Activated B cell treated with CpG ODN at 0.5 μM for 24 hours (primary cell): Measurements from ENCODE around the gene TNFRSF11A. TPM values are rescaled to one million over a fixed set of nuclear protein-coding genes. Genes with fewer than 3 reads are reported as not detected.

Source experiments
- ATAC-seq: fragments of 200-7000 bp; cut with Tn5 transposase; one replicate; pipeline ENCODE4 v1.10.0; 2021; ENCODE audit warnings: low read depth, mild to moderate bottlenecking, moderate library complexity
- CTCF ChIA-PET: fragments of 350-600 bp; sonication (Branson Sonifier 250); formaldehyde crosslinking; loops from one replicate; lab custom pipeline; 2021; ENCODE audit warnings: antibody characterized with exemption; lab: Charles Lee
- POLR2A ChIA-PET: fragments of 350-600 bp; sonication (Branson Sonifier 250); formaldehyde crosslinking; loops from one replicate; lab custom pipeline; 2021; ENCODE audit warnings: antibody characterized with exemption; lab: Charles Lee
- DNase-seq: peaks from one replicate; pipeline ENCODE4 v3.0.0; 2022
- H3K27ac Mint-ChIP-seq: one replicate; pipeline ENCODE4 v1.8.0; 2020; ENCODE audit warnings: mixed read lengths
- H3K27me3 Mint-ChIP-seq: one replicate; pipeline ENCODE4 v1.8.0; 2021; ENCODE audit warnings: mixed read lengths
- H3K36me3 Mint-ChIP-seq: one replicate; pipeline ENCODE4 v1.8.0; 2021; ENCODE audit warnings: low read depth, mixed read lengths
- H3K4me1 Mint-ChIP-seq: one replicate; pipeline ENCODE4 v1.8.0; 2021; ENCODE audit warnings: mixed read lengths
- H3K4me3 Mint-ChIP-seq: one replicate; pipeline ENCODE4 v1.8.0; 2020; ENCODE audit warnings: mild to moderate bottlenecking, mixed read lengths
- H3K9me3 Mint-ChIP-seq: one replicate; pipeline ENCODE4 v1.8.0; 2020; ENCODE audit warnings: mixed read lengths
- intact Hi-C: fragments of 100-400 bp; cut with micrococcal nuclease; formaldehyde crosslinking; loops from one replicate; pipeline ENCODE4 v1.15.1; 2024
- total RNA-seq: library from RNA; stranded (reverse); gene quantifications from 2 replicates; pipeline ENCODE4 v1.2.3, GENCODE V29; 2022
- TF ChIP-seq, protein P1 (sequence below): fragments of 200-600 bp; IDR thresholded peaks from one replicate; pipeline ENCODE4 v1.8.0; 2022; ENCODE audit warnings: antibody characterized with exemption, mild to moderate bottlenecking

Gene TNFRSF11A
- total RNA-seq, 1 donor from 2014 or later: 0.24 TPM

- DNase-seq (no peak), ATAC-seq (no peak)
- intact Hi-C loops: no loop called here
- Mint-ChIP-seq H3K4me1 (no peaks in the 10 kb centered on the region), H3K9me3 (no peaks in the 10 kb centered on the region), H3K27ac (no peak overlapping the region), H3K27me3 (peaks cover 57% of the 10 kb centered on the region), H3K4me3 (no peak overlapping the region), H3K36me3 (no peaks in the 10 kb centered on the region)
- ChIA-PET CTCF (no interaction called here), POLR2A (interaction anchor here (1.4 kb wide), 1 partner anchor 145 kb away, joined by 5 read pairs; the partner anchor contains the start of genes PIGN and RELCH)
- TF ChIP-seq, protein P1, sequence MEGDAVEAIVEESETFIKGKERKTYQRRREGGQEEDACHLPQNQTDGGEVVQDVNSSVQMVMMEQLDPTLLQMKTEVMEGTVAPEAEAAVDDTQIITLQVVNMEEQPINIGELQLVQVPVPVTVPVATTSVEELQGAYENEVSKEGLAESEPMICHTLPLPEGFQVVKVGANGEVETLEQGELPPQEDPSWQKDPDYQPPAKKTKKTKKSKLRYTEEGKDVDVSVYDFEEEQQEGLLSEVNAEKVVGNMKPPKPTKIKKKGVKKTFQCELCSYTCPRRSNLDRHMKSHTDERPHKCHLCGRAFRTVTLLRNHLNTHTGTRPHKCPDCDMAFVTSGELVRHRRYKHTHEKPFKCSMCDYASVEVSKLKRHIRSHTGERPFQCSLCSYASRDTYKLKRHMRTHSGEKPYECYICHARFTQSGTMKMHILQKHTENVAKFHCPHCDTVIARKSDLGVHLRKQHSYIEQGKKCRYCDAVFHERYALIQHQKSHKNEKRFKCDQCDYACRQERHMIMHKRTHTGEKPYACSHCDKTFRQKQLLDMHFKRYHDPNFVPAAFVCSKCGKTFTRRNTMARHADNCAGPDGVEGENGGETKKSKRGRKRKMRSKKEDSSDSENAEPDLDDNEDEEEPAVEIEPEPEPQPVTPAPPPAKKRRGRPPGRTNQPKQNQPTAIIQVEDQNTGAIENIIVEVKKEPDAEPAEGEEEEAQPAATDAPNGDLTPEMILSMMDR: no peak
Observed at GRCh38 chr18:62332431-62332830, 7.3 kb downstream of the TNFRSF11A start.

GRCh38 chr18:62332964-62333695 is 8.0 kb downstream of the TNFRSF11A start:
- ChIA-PET POLR2A (no interaction called here), CTCF (no interaction called here)
- no peak overlapping the region for H3K4me3 Mint-ChIP-seq
- no peak overlapping the region for H3K27ac Mint-ChIP-seq
- no peaks in the 10 kb centered on the region for H3K9me3 Mint-ChIP-seq
- intact Hi-C loops: no loop called here
- no peaks in the 10 kb centered on the region for H3K4me1 Mint-ChIP-seq
- no peak for DNase-seq
- TF ChIP-seq, protein P1: no peak
- H3K36me3 Mint-ChIP-seq: no peaks in the 10 kb centered on the region
- no peak for ATAC-seq
- peaks cover 54% of the 10 kb centered on the region for H3K27me3 Mint-ChIP-seq

DNA sequence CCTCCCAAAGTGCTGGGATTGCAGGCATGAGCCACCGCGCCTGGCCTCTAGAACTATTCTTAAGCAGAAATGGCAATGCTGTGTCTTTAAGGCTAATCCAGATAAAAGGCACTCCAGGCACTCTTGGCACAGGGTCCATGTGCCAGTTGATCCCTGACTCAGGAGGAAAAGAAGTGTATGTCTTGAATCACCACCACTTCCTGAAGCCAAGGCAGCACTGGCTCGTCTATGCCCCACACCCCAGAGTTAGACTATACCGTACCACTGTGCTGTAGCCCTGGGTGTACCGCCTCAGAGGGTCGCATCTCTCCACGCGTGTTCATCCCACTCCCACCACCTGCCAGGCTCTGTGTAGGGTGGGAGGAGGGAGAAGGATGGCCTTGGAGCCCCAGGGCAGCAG is 9.0 kb downstream of the TNFRSF11A start:
- intact Hi-C loops: no loop called here
- POLR2A ChIA-PET: no interaction called here
- Mint-ChIP-seq H3K4me1 (no peaks in the 10 kb centered on the region), H3K36me3 (no peaks in the 10 kb centered on the region), H3K27ac (no peak overlapping the region), H3K4me3 (no peak overlapping the region), H3K9me3 (no peaks in the 10 kb centered on the region), H3K27me3 (peaks cover 51% of the 10 kb centered on the region)
- TF ChIP-seq, protein P1: no peak
- DNase-seq (no peak), ATAC-seq (no peak)
- CTCF ChIA-PET: no interaction called here

GRCh38 chr18:62335494-62335893 is 10.4 kb downstream of the TNFRSF11A start:
- ChIA-PET CTCF (no interaction called here), POLR2A (interaction anchor here (0.7 kb wide), 1 partner anchor 72 kb away, joined by 4 read pairs; no protein-coding TSS in a partner anchor)
- no peak for DNase-seq
- ATAC-seq: no peak
- H3K4me1 Mint-ChIP-seq: no peaks in the 10 kb centered on the region
- TF ChIP-seq, protein P1: no peak
- H3K27me3 Mint-ChIP-seq: peaks cover 42% of the 10 kb centered on the region
- no peaks in the 10 kb centered on the region for H3K36me3 Mint-ChIP-seq
- intact Hi-C loops: no loop called here
- no peak overlapping the region for H3K4me3 Mint-ChIP-seq
- H3K27ac Mint-ChIP-seq: no peak overlapping the region
- no peaks in the 10 kb centered on the region for H3K9me3 Mint-ChIP-seq

- no peaks in the 10 kb centered on the region for H3K9me3 Mint-ChIP-seq
- intact Hi-C loops: no loop called here
- no peak for DNase-seq
- H3K4me3 Mint-ChIP-seq: no peak overlapping the region
- no peaks in the 10 kb centered on the region for H3K36me3 Mint-ChIP-seq
- ChIA-PET POLR2A (no interaction called here), CTCF (no interaction called here)
- no peak overlapping the region for H3K27ac Mint-ChIP-seq
- TF ChIP-seq, protein P1: no peak
- H3K27me3 Mint-ChIP-seq: peaks cover 40% of the 10 kb centered on the region
- no peaks in the 10 kb centered on the region for H3K4me1 Mint-ChIP-seq
- no peak for ATAC-seq
Observed at GRCh38 chr18:62336618-62337017, 11.5 kb downstream of the TNFRSF11A start.
